GM10266 (cell line): ENCODE measurements around the gene USP17L27.
"Not testable (repeated sequence)": the region's sequence is repeated elsewhere in the genome, so short reads cannot be mapped to it uniquely, and the experiment has no call there.

Experiments
- DNase-seq: peaks from one replicate; pipeline ENCODE4 v3.0.0; 2012; ENCODE audit errors: extremely low spot score
- TF ChIP-seq, protein P1 (sequence below): IDR thresholded peaks from 2 replicates; pipeline ENCODE4 v1.5.1; 2012; ENCODE audit warnings: mild to moderate bottlenecking, low read depth; ENCODE audit not compliant: control insufficient read depth, insufficient read depth; ENCODE audit errors: missing control alignments

The USP17L27 gene, protein sequence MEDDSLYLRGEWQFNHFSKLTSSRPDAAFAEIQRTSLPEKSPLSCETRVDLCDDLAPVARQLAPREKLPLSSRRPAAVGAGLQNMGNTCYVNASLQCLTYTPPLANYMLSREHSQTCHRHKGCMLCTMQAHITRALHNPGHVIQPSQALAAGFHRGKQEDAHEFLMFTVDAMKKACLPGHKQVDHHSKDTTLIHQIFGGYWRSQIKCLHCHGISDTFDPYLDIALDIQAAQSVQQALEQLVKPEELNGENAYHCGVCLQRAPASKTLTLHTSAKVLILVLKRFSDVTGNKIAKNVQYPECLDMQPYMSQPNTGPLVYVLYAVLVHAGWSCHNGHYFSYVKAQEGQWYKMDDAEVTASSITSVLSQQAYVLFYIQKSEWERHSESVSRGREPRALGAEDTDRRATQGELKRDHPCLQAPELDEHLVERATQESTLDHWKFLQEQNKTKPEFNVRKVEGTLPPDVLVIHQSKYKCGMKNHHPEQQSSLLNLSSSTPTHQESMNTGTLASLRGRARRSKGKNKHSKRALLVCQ

DNA sequence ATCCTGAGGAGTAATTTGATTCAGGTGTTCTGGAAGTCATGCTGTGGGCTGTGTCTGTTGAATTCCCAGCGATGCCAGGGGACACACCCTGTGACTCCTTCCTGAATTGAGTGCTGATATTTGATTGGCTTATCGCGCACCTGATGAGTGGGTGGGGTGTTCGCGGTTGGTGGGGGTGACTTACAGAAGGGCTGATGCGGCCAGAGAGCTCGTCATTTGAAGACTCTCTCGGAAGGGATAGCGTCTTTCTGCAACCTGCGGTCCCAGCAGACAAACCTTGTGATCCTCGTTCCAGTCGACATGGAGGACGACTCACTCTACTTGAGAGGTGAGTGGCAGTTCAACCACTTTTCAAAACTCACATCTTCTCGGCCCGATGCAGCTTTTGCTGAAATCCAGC lies at the start of gene USP17L27:
Gene USP17L27 (plus strand): TSS at position 301 of the 400 bp plus-strand sequence. CDS start 0 bp downstream, at position 301.
- DNase-seq = not testable (repeated sequence)

DNA sequence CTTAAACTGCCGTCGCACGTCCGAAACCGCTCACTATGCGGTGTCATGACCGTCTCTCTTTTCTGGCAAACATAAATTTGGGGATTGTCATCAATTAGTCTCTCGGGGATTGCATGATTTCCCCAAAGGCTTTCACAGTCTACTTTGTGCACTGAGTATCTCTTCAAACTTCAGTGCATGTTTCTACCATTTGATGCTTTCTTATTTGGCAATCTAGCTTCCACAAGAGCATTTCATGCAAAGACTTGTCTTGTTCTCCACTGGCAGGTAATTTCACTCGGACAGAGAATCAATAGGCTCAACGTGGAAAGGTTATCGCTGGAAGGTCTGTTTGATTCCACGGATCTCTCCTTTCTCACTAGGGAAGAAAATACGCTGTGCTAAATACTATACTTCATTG lies 19.8 kb upstream of the USP17L27 start:
- DNase-seq = not testable (repeated sequence)

DNA sequence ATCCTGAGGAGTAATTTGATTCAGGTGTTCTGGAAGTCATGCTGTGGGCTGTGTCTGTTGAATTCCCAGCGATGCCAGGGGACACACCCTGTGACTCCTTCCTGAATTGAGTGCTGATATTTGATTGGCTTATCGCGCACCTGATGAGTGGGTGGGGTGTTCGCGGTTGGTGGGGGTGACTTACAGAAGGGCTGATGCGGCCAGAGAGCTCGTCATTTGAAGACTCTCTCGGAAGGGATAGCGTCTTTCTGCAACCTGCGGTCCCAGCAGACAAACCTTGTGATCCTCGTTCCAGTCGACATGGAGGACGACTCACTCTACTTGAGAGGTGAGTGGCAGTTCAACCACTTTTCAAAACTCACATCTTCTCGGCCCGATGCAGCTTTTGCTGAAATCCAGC lies 19.1 kb upstream of the USP17L27 start, which contains the start of gene USP17L24:
Gene USP17L24 (plus strand): TSS at position 301 of the 400 bp plus-strand sequence. CDS start 0 bp downstream, at position 301.
- DNase-seq = not testable (repeated sequence)

DNA sequence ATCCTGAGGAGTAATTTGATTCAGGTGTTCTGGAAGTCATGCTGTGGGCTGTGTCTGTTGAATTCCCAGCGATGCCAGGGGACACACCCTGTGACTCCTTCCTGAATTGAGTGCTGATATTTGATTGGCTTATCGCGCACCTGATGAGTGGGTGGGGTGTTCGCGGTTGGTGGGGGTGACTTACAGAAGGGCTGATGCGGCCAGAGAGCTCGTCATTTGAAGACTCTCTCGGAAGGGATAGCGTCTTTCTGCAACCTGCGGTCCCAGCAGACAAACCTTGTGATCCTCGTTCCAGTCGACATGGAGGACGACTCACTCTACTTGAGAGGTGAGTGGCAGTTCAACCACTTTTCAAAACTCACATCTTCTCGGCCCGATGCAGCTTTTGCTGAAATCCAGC lies 14.3 kb upstream of the USP17L27 start, which contains the start of gene USP17L25:
Gene USP17L25 (plus strand): TSS at position 301 of the 400 bp plus-strand sequence. CDS start 0 bp downstream, at position 301.
- DNase-seq = not testable (repeated sequence)

DNA sequence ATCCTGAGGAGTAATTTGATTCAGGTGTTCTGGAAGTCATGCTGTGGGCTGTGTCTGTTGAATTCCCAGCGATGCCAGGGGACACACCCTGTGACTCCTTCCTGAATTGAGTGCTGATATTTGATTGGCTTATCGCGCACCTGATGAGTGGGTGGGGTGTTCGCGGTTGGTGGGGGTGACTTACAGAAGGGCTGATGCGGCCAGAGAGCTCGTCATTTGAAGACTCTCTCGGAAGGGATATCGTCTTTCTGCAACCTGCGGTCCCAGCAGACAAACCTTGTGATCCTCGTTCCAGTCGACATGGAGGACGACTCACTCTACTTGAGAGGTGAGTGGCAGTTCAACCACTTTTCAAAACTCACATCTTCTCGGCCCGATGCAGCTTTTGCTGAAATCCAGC lies 9.6 kb upstream of the USP17L27 start, which contains the start of gene USP17L26:
Gene USP17L26 (plus strand): TSS at position 301 of the 400 bp plus-strand sequence. CDS start 0 bp downstream, at position 301.
- DNase-seq = not testable (repeated sequence)

DNA sequence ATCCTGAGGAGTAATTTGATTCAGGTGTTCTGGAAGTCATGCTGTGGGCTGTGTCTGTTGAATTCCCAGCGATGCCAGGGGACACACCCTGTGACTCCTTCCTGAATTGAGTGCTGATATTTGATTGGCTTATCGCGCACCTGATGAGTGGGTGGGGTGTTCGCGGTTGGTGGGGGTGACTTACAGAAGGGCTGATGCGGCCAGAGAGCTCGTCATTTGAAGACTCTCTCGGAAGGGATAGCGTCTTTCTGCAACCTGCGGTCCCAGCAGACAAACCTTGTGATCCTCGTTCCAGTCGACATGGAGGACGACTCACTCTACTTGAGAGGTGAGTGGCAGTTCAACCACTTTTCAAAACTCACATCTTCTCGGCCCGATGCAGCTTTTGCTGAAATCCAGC lies 4.8 kb upstream of the USP17L27 start, which contains the start of gene USP17L5:
Gene USP17L5 (plus strand): TSS at position 301 of the 400 bp plus-strand sequence. CDS start 0 bp downstream, at position 301.
- DNase-seq = not testable (repeated sequence)

DNA sequence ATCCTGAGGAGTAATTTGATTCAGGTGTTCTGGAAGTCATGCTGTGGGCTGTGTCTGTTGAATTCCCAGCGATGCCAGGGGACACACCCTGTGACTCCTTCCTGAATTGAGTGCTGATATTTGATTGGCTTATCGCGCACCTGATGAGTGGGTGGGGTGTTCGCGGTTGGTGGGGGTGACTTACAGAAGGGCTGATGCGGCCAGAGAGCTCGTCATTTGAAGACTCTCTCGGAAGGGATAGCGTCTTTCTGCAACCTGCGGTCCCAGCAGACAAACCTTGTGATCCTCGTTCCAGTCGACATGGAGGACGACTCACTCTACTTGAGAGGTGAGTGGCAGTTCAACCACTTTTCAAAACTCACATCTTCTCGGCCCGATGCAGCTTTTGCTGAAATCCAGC lies 4.6 kb downstream of the USP17L27 start, which contains the start of gene USP17L28:
Gene USP17L28 (plus strand): TSS at position 301 of the 400 bp plus-strand sequence. CDS start 0 bp downstream, at position 301.
- DNase-seq = not testable (repeated sequence)

DNA sequence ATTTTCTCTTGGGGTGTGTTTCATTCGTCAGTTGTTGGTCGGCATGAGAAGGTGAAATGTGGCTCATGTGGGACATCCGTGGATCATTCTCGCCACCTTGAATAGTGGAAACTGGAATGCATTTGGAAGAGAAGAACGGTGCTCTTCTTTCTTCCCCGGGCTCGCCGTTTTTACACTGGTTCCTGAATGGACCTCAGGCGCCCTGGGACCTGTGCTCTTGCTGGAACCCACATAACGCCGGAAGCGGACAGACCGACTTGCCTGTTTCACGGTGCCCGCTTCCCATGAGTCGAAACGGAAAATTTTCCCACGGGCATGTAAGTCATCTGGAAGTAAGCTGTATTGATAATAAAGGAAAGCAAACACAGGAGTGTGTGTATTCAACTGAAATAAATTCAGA lies 6.9 kb downstream of the USP17L27 start:
- DNase-seq = not testable (repeated sequence)

DNA sequence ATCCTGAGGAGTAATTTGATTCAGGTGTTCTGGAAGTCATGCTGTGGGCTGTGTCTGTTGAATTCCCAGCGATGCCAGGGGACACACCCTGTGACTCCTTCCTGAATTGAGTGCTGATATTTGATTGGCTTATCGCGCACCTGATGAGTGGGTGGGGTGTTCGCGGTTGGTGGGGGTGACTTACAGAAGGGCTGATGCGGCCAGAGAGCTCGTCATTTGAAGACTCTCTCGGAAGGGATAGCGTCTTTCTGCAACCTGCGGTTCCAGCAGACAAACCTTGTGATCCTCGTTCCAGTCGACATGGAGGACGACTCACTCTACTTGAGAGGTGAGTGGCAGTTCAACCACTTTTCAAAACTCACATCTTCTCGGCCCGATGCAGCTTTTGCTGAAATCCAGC lies 9.4 kb downstream of the USP17L27 start, which contains the start of gene USP17L29:
Gene USP17L29 (plus strand): TSS at position 301 of the 400 bp plus-strand sequence. CDS start 0 bp downstream, at position 301.
- not testable (repeated sequence) for DNase-seq

DNA sequence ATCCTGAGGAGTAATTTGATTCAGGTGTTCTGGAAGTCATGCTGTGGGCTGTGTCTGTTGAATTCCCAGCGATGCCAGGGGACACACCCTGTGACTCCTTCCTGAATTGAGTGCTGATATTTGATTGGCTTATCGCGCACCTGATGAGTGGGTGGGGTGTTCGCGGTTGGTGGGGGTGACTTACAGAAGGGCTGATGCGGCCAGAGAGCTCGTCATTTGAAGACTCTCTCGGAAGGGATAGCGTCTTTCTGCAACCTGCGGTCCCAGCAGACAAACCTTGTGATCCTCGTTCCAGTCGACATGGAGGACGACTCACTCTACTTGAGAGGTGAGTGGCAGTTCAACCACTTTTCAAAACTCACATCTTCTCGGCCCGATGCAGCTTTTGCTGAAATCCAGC lies 18.9 kb downstream of the USP17L27 start, which contains the start of gene USP17L30:
Gene USP17L30 (plus strand): TSS at position 301 of the 400 bp plus-strand sequence. CDS start 0 bp downstream, at position 301.
- not testable (repeated sequence) for DNase-seq

DNA sequence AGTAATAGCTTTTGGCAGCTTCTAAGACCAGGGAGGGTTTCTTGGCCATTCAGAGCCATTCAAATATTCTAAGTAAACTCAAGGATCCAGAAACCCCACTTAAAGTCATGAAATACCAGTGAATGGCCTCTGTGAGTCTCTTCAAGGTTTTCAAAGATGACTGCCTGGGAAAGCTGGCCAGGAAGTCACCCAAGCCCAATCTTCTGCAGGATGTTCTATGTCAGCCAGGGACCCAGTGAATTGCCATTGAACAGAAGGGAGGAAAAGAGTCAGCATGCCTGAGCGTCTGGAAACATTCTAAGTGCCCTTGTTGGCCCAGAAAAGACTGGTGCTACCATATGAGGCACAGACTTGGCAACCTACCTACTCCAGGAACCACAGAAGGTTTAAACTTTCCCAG lies 35.9 kb downstream of the USP17L27 start:
- not testable (repeated sequence) for DNase-seq

DNA sequence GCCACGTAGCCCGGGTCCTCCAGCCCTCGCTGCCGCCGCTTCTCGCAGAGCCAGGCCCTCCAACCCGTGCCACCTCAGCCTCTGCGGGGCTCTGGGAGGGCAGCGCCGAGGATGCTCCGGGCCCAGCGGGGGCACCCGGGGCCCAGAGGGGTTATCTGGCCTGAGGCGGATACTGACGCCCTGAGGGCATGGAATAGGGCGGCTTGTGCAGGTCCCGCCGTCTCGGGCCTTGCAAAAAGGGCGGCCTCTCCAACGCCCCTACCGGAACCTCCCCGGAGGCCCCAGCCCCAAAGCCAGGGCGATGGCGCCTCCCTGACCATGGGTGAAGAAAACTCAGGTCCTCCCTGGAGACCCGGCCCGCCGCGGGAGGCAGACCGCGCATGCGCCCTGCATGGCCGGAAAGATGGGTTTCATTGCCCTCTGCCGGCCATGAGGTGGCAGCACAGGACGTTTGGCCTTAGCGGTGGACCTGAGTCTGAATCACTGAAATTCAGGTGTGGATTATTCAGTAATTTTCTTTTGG lies 37.1 kb downstream of the USP17L27 start:
- TF ChIP-seq, protein P1, sequence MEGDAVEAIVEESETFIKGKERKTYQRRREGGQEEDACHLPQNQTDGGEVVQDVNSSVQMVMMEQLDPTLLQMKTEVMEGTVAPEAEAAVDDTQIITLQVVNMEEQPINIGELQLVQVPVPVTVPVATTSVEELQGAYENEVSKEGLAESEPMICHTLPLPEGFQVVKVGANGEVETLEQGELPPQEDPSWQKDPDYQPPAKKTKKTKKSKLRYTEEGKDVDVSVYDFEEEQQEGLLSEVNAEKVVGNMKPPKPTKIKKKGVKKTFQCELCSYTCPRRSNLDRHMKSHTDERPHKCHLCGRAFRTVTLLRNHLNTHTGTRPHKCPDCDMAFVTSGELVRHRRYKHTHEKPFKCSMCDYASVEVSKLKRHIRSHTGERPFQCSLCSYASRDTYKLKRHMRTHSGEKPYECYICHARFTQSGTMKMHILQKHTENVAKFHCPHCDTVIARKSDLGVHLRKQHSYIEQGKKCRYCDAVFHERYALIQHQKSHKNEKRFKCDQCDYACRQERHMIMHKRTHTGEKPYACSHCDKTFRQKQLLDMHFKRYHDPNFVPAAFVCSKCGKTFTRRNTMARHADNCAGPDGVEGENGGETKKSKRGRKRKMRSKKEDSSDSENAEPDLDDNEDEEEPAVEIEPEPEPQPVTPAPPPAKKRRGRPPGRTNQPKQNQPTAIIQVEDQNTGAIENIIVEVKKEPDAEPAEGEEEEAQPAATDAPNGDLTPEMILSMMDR = peak; percentile 39
- not testable (repeated sequence) for DNase-seq

DNA sequence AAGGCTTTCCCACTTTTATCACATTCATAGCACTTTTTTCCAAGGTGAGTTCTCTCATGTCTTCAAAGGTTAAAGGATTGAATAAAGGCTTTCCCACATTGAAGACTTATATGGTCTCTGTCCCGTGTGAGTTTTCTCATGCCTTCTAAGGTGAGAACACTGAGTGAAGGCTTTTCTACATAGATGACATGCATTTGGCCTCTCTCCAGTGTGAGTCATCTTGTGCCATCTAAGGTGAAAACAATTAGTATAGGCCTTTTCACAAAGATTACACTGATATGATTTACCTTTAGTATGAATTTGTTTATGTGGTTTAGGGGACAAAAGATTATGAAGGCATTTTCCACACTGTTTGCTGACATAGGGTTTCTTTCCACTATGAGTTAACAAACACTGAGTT lies 40.2 kb downstream of the USP17L27 start:
- TF ChIP-seq, protein P1 = no peak
- no peak for DNase-seq

DNA sequence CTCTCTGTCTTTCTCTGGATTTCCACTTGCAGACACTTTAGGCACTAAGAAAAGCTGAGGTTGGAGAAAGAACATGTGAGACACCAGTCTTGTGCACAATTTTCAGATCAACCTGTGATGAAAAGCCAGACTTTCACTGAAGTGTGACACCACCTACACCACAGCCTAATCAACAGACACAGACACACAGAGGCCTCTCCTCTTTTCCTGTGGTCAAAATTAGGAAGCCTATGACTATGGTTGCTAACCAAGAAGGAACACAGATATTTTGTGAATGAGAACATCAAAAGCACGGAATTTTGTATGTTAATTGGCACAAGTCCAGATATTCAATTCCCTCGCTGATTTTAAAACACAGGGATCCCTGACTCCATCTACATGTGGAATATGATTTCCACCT lies 45.1 kb downstream of the USP17L27 start:
- not testable (repeated sequence) for DNase-seq
